ENCODE results near the gene DUSP2.

DNA sequence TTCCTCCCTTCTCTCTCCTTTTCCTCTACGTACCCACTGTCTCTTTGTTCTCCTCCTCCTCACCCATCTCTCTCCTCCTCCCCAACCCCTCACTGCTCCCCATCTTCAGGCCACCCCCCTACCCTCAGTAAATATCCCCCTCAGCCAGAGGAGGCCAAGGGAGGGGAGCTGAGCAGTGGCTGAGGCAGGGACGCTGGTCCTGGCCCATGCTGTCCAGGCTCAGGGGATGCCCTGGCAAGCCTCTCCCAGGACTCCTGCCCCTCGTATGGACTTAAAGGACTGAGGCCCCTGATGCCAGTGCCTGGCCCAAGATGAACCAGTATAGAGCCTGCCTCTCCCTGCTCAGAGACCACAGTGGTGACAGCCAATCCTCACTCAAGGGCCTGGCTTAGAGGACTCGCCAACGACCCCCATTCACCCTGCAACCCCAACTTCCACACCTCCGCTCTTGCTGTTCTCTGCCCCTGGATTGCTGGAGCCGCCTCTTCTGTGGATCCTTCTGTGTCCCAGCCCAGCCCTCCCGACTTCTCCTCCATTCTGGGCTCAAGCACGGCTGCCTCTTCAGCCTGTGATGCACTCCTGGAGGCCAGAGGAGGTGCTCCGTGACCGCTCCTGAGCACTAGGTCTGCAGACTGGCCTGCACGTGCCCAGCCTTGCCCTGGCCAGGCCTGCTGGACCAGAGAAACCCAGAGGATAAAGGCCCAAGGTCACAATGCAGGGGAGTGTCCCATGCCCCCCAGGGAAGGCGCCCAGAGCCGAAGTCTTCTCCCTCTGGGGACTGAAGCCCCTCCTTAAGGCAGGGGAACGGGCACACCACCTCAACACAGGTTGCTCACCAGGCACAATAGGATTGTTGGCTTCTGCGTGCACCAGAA, 9.5 kb upstream of the DUSP2 start:
- TF ChIP-seq FOXM1 (IDR thresholded peaks at IDR 0.05; ENCODE audit: borderline replicate concordance, low read depth) = no peak
- TF ChIP-seq EP300 (IDR thresholded peaks at IDR 0.05; ENCODE audit: borderline replicate concordance) = no peak
- no peak for TF ChIP-seq EGR1 (IDR thresholded peaks at IDR 0.05)
